GM12878 (cell line): Measurements from ENCODE around the gene AEN. TPM values are rescaled to one million over a fixed set of nuclear protein-coding genes. Genes with fewer than 3 reads are reported as not detected.

Source experiments
- ATAC-seq: fragments of 200-7000 bp; cut with Tn5 transposase; 3 replicates; pipeline ENCODE4 v1.9.1; 2020; ENCODE audit warnings: mild to moderate bottlenecking, moderate library complexity
- BruUV-seq: library from RNA; stranded (reverse); fragments of 400-500 nt; replicated peaks from 2 replicates; lab custom pipeline; 2021; lab: Mats Ljungman, UMichigan
- CTCF ChIA-PET: fragments of 300-600 bp; sonication (Branson Sonifier 250); formaldehyde crosslinking; extraction: SDS; loops from one replicate; lab custom pipeline; 2021; ENCODE audit warnings: inconsistent platforms; lab: Yijun Ruan, JAX
- POLR2A ChIA-PET: fragments of 350-600 bp; formaldehyde crosslinking; extraction: SDS; loops from one replicate; lab custom pipeline; 2021; ENCODE audit warnings: inconsistent platforms; lab: Charles Lee
- RAD21 ChIA-PET: fragments of 300-600 bp; sonication (Branson Sonifier 250); formaldehyde crosslinking; loops from one replicate; lab custom pipeline; 2023; ENCODE audit warnings: antibody characterized with exemption; ENCODE audit not compliant: unreplicated experiment; lab: Charles Lee
- SMC1A ChIA-PET: fragments of 300-600 bp; sonication (Branson Sonifier 250); formaldehyde crosslinking; loops from one replicate; lab custom pipeline; 2023; ENCODE audit not compliant: unreplicated experiment, uncharacterized antibody; lab: Charles Lee
- DNase-seq: peaks from one replicate; pipeline ENCODE4 v3.0.0-alpha.2; 2011; ENCODE audit warnings: low read depth, low spot score
- FAIRE-seq: peaks from 3 replicates; lab custom pipeline; 2011; peaks lifted over from hg19 to GRCh38; lab: Jason Lieb, UNC
- H2AFZ ChIP-seq: 2 replicates; pipeline ENCODE4 v1.6.0; 2011; ENCODE audit warnings: low read depth, low read length, control low read depth; ENCODE audit not compliant: control insufficient read depth
- H3K27ac ChIP-seq: 2 replicates; pipeline ENCODE4 v1.5.1; 2011; ENCODE audit warnings: control low read depth; ENCODE audit not compliant: control insufficient read depth, insufficient read depth
- H3K27me3 ChIP-seq, 2 experiments: replicated peaks in 1 of 2; 2 replicates each; pipeline versions ENCODE4 v1.6.0 to v1.6.1; 2011; ENCODE audit warnings: low read length in 1 of 2; ENCODE audit not compliant: control insufficient read depth in 2 of 2, insufficient read depth in 2 of 2
- H3K36me3 ChIP-seq, 2 experiments: 2 replicates each; pipeline ENCODE4 v1.5.1; 2011; ENCODE audit warnings: low read length in 1 of 2; ENCODE audit not compliant: control insufficient read depth in 2 of 2, insufficient read depth in 2 of 2
- H3K4me1 ChIP-seq: 2 replicates; pipeline ENCODE4 v1.6.1; 2011; ENCODE audit warnings: mild to moderate bottlenecking, low read length, moderate library complexity, mixed read lengths; ENCODE audit not compliant: control insufficient read depth, insufficient read depth
- H3K4me2 ChIP-seq: 2 replicates; pipeline ENCODE4 v1.6.0; 2011; ENCODE audit warnings: control low read depth; ENCODE audit not compliant: control insufficient read depth, insufficient read depth
- H3K4me3 ChIP-seq: fragments of 200-600 bp; sonication (generic); 2 replicates; pipeline ENCODE4 v1.5.1; 2016
- H3K79me2 ChIP-seq: 2 replicates; pipeline ENCODE4 v1.6.0; 2011; ENCODE audit warnings: low read length; ENCODE audit not compliant: control insufficient read depth, insufficient read depth
- H3K9ac ChIP-seq: 2 replicates; pipeline ENCODE4 v1.8.0; 2011; ENCODE audit warnings: low read length, control low read depth, mixed read lengths; ENCODE audit not compliant: control insufficient read depth, insufficient read depth
- H3K9me3 ChIP-seq: replicated peaks from 3 replicates; pipeline ENCODE4 v1.5.1; 2011; ENCODE audit warnings: mild to moderate bottlenecking, low read length; ENCODE audit not compliant: control insufficient read depth, insufficient read depth
- H4K20me1 ChIP-seq: 2 replicates; pipeline ENCODE4 v1.6.0; 2011; ENCODE audit not compliant: control insufficient read depth, insufficient read depth
- ATF2 ChIP-seq: IDR thresholded peaks from 2 replicates; pipeline ENCODE4 v1.6.1; 2012; ENCODE audit warnings: low read length, inconsistent platforms
- CTCF ChIP-seq, 3 experiments: IDR thresholded peaks in 2 of 3; conservative IDR thresholded peaks in 1 of 3; 2 replicates each; pipeline ENCODE4 v1.5.1; 2011; ENCODE audit warnings: low read depth in 3 of 3, low read length in 3 of 3, mild to moderate bottlenecking in 3 of 3, control low read depth in 2 of 3, moderate library complexity in 2 of 3, inconsistent platforms in 1 of 3, mixed read lengths in 1 of 3; ENCODE audit not compliant: control insufficient read depth in 2 of 3, insufficient read depth in 1 of 3; ENCODE audit errors: extremely low read depth in 1 of 3
- CUX1 ChIP-seq: IDR thresholded peaks from 2 replicates; pipeline ENCODE4 v1.6.1; 2012; ENCODE audit warnings: improper control_type of control experiment, low read depth, low read length; ENCODE audit not compliant: insufficient replicate concordance
- RELA ChIP-seq: fragments of 450-650 bp; IDR thresholded peaks from 2 replicates; pipeline ENCODE4 v1.8.0; 2014; ENCODE audit warnings: borderline replicate concordance; ENCODE audit not compliant: partially characterized antibody
- SKIL ChIP-seq: fragments of 450-650 bp; IDR thresholded peaks from 2 replicates; pipeline ENCODE4 v1.6.1; 2017; ENCODE audit warnings: mild to moderate bottlenecking, low read depth, inconsistent platforms; ENCODE audit not compliant: poor library complexity, severe bottlenecking
- STAT1 ChIP-seq: fragments of 450-650 bp; conservative IDR thresholded peaks from 2 replicates; pipeline ENCODE4 v1.6.1; 2014; ENCODE audit warnings: antibody characterized with exemption, mild to moderate bottlenecking
- TCF3 ChIP-seq: IDR thresholded peaks from 2 replicates; pipeline ENCODE4 v1.6.1; 2012; ENCODE audit warnings: low read depth, mild to moderate bottlenecking, low read length, borderline replicate concordance; ENCODE audit not compliant: insufficient read depth
- TCF7 ChIP-seq: IDR thresholded peaks from 2 replicates; pipeline ENCODE4 v1.6.1; 2014; ENCODE audit warnings: antibody characterized with exemption, borderline replicate concordance
- ZNF217 ChIP-seq: fragments of 450-650 bp; IDR thresholded peaks from 2 replicates; pipeline ENCODE4 v1.6.1; 2017; ENCODE audit warnings: antibody characterized with exemption, mild to moderate bottlenecking
- WGBS: methylation state at CpG from one replicate; pipeline ENCODE4 v1.1.6; 2016; ENCODE audit warnings: low lambda C conversion rate; ENCODE audit not compliant: insufficient replicate concordance, insufficient coverage; ENCODE audit errors: missing lambda C conversion rate; 5-methylcytosine and 5-hydroxymethylcytosine counted together
- in situ Hi-C: fragments of 300-500 bp; cut with MboI; formaldehyde crosslinking; loops from 9 replicates; pipeline ENCODE4 v1.14.3; 2018; ENCODE audit warnings: mixed read lengths
- intact Hi-C: fragments of 100-400 bp; cut with micrococcal nuclease; formaldehyde crosslinking; loops from one replicate; pipeline ENCODE4 v1.14.2; 2022; ENCODE audit not compliant: unreplicated experiment
- polyA plus RNA-seq, 11 experiments: library from polyadenylated mRNA; depleted of rRNA in 4 of 11; unstranded in 6 of 11; stranded (reverse) in 5 of 11; fragments of >200 nt; fragmentation: Nextera tagmentation in 4 of 11; fragmentation: Illumina TruSeq in 1 of 11; extraction: Ambion mirVana in 4 of 11; extraction: Trizol in 1 of 11; gene quantifications; 1 replicate in 1 of 11; 2 replicates in 10 of 11; pipeline versions ENCODE4 v1.2.1 to v1.2.3, GENCODE V29; 2011 to 2016; ENCODE audit warnings: inconsistent platforms in 2 of 11, missing spikeins in 2 of 11, low read depth in 1 of 11
- total RNA-seq, 4 experiments: library from RNA; depleted of rRNA in 3 of 4; stranded (reverse); fragments of >200 nt in 3 of 4; fragmentation: Illumina TruSeq in 1 of 4; extraction: Trizol in 1 of 4; gene quantifications; 2 replicates each; pipeline versions ENCODE4 v1.2.1 to v1.2.3, GENCODE V29; 2013 to 2021

Gene AEN
- total and polyA plus RNA-seq, 10 of the 15 experiments (the other 5 are each of a cell fraction or from before 2014, with no cell fraction given), result 11.7 to 81.2 (median 53.7) TPM

- TF ChIP-seq TCF7, result no peak
- TF ChIP-seq ATF2, result no peak
- TF ChIP-seq ZNF217, result no peak
- no peak for TF ChIP-seq CUX1
- no peak for TF ChIP-seq TCF3
- TF ChIP-seq STAT1, result no peak
- TF ChIP-seq CTCF (IDR thresholded peaks at IDR 0.05 in 2 of 3, conservative IDR thresholded peaks at IDR 0.05 in 1 of 3; ENCODE audit: control insufficient read depth in 2 of 3, extremely low read depth in 1 of 3, insufficient read depth in 1 of 3, low read depth in 3 of 3, low read length in 3 of 3), result no peak
- no peak for TF ChIP-seq SKIL
- no peak for TF ChIP-seq RELA
- Histone ChIP-seq H3K36me3 (no peaks in the 10 kb centered on the region), H3K27ac (no peak overlapping the region), H3K4me2 (no peak overlapping the region), H2AFZ (no peak overlapping the region), H3K4me3 (no peak overlapping the region), H3K9ac (no peak overlapping the region), H3K4me1 (peaks cover 9% of the 10 kb centered on the region), H3K79me2 (no peaks in the 10 kb centered on the region), H3K9me3 (no peaks in the 10 kb centered on the region), H4K20me1 (no peaks in the 10 kb centered on the region), H3K27me3 (no peaks in the 10 kb centered on the region)
- CTCF ChIA-PET, result interaction anchor here (2.7 kb wide), 1 partner anchor 38 kb away, joined by 25 read pairs; no protein-coding TSS in a partner anchor
- no TSS peak for BruUV-seq
- POLR2A ChIA-PET, result no interaction called here
- ATAC-seq (no peak), FAIRE-seq (no peak), DNase-seq (no peak)
- RAD21 ChIA-PET, result no interaction called here
- 66% methylated on average over 4 of the region's 4 CpGs for WGBS
- in situ Hi-C loops (no loop called here), intact Hi-C loops (no loop called here)
- SMC1A ChIA-PET, result interaction anchor here (0.8 to 1.1 kb wide), 2 partner anchors 23 to 38 kb away, joined by 3 read pairs; partner anchors contain the start of gene ISG20
Measured at GRCh38 chr15:88661761-88662556, 40.8 kb downstream of the AEN start.
